Activated CD4-positive, alpha-beta T cell treated with anti-CD3 and anti-CD28 coated beads, Interleukin-2, amount 50 U/mL, for 16 hours (primary cell): ENCODE data around the gene DCLK1.

ENCODE experiments used
- DNase-seq: peaks from one replicate; pipeline ENCODE4 v3.0.0-alpha.2; 2020

DCLK1 gene

GRCh38 chr13:35930665-35931631 is 200.2 kb downstream of the DCLK1 start:
- no peak for DNase-seq

DNA sequence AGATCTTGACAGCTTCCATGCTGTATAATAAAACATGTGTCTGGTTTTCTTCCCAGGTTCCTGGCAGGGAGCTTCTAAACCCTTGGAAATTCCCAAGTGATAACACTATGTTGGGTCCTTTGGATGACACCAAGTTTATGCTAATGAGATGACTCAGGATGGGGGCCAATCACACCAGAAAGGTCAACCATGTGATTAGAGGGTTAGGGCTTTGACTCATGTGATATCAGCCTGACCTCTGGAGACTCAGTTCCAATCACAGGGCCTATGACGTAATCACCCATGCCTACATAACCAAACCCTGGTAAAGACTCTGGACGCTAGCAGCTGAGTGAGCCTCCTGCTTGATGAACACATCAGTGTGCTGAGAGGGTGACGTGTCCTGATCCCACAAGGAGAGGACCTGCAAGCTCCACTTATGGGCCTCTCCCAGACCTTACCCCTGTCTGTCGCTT is 203.6 kb downstream of the DCLK1 start:
- no peak for DNase-seq

GRCh38 chr13:35926859-35927530 is 204.2 kb downstream of the DCLK1 start:
- no peak for DNase-seq

DNA sequence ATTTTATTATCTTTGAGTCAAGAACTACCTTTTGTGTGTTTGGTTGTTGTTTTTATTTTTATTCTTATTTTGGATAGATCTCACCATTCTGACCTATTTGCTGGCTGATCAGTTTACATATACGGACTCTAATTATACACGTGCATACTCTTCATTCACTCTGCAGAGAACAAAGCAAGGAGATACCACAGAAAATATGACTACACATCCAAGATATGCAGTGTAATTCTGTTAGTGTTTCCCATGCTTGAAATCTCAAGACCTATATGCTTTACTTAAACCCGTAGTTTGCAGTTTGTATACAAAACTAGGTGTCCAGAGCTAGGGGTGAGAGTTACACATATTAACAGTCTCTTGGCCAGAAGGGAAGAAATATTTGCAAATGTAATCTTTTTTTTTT is 205.5 kb downstream of the DCLK1 start:
- no peak for DNase-seq

DNA sequence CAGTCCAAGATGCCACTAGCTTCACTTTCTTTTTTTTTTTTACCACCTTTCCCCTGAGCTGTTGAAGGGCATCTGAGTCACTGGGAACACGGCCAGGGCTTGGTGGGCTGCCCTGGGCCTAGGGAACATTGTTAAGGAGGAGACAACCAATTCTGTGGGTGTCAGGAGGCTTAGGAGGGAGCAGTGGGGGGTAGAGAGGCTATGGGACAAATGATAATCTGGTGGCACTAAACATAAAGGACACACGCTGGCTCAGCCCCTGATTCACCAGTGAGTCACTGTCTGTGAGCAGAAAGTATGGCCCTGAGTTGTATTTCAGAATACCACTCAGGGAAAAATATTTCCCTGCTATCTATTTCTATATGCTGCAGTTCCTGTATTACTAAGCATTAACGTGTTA is 207.8 kb downstream of the DCLK1 start:
- DNase-seq: no peak

- no peak for DNase-seq
These were observed 210.4 kb downstream of the DCLK1 start for GRCh38 chr13:35920816-35921215.

GRCh38 chr13:35917942-35918645 is 213.1 kb downstream of the DCLK1 start:
- DNase-seq: no peak

GRCh38 chr13:35917252-35917941 is 213.8 kb downstream of the DCLK1 start:
- DNase-seq: no peak

GRCh38 chr13:35916146-35916545 is 215.0 kb downstream of the DCLK1 start:
- no peak for DNase-seq

GRCh38 chr13:35914662-35915061 is 216.5 kb downstream of the DCLK1 start:
- no peak for DNase-seq

GRCh38 chr13:35912841-35913240 is 218.3 kb downstream of the DCLK1 start:
- no peak for DNase-seq

DNA sequence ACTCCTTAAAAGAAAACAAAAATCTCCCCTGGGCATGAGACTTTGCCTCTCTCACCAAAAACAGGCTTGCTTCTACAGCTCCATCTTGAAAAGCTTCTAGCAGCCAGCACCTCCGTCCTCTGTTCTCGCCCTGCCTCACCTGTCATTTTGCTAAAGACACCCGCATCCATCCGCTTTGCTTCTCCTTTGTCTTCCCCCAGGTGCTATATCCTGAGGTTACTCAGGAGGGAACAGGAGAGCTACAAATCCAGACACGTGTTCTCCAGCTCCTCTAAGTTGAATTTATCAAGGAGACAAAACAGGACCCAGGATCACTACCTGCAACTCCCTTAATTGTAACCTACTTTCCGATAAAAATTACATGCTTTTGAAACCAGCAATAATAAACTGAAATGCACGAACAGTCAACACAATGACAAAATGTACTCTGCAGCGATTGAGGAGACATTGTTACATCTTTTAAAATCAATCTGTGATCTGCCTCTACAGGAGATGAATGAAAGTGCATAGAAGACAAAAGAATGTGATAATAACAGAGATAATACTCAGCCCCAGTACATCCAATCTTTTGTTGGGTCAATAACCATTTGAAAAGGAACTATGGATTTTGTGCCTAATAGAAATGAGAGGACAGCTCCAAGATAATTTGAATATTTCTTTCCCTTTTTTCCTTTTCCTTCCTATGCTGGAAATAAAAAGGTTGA is 221.2 kb downstream of the DCLK1 start:
- no peak for DNase-seq

DNA sequence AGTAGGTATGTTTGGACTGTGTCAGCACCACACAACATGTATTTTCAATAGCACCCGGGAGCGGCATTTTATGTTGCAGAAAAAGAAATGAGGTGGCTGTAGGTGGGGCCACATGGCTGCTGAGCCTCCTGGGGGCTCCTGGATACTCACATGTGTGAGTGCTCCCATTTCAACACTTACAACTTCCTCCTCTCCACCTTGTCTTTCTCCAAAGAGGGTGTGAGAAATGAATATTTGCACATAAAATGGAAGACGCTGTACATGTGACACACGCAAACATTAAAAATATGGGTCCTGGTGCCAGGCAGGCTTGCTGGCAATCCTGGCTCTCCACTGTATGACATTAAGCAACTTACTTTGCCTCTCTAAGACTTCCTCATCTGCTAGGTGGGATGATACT is 222.1 kb downstream of the DCLK1 start:
- no peak for DNase-seq

DNA sequence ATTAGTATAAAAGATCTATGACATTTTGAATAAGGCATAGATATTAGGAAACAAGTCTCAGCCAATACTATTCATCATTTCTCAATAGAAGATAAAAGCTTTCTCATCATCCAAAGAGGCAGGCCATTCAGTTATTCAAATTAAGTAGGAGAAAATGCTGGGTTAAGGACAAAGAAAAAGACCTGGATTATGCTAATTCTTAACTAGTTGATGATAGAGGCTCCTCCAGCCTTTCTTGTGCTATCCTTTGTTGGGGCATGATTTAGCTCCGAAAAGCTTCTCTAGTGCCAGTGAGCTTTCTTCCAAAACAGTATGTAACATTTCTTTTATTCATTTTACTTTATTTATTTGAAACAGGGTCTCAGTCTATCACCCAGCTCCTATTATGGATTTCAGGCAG is 223.0 kb downstream of the DCLK1 start:
- no peak for DNase-seq

DNA sequence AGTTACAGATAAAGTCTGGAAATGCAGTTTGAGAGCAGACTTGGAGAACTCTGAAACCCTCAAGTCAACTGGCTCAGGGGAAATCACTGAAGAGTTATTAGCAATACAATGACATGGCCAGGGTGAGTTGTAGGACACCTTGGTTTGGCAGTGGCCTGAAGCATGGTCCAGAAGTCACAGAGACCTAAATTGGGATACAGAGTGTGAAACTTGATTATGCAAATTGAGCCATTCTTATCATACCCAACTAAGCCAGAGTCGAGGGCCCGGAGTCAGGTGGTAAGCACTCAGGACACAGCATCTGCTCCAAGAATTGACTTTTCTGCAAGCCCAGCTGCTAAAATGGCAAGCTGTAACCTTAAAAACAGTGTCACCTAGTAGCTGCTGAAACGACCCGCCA is 224.5 kb downstream of the DCLK1 start:
- no peak for DNase-seq

GRCh38 chr13:35903075-35903474 is 228.1 kb downstream of the DCLK1 start:
- no peak for DNase-seq

DNA sequence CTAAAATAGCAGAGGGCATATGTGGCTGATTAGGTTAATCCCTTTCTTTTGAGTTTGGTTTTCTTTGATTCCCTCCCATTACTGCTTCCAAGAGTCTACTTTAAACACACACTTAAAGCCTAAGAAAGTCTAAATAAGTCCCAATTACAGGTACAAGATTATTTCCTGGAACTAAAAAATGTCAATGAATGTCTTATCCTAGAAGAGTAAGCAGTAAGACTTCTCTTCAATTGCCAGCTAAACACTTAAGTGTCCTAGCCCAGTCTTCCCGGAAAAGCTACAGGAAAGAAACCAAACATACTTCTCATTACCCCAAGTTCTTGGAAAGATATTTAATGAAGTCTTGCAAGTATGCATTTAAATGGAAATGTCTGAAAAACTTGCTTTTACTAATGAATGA is 233.1 kb downstream of the DCLK1 start:
- DNase-seq: no peak

- DNase-seq: no peak
These were observed 236.5 kb downstream of the DCLK1 start for GRCh38 chr13:35894636-35895035.

DNA sequence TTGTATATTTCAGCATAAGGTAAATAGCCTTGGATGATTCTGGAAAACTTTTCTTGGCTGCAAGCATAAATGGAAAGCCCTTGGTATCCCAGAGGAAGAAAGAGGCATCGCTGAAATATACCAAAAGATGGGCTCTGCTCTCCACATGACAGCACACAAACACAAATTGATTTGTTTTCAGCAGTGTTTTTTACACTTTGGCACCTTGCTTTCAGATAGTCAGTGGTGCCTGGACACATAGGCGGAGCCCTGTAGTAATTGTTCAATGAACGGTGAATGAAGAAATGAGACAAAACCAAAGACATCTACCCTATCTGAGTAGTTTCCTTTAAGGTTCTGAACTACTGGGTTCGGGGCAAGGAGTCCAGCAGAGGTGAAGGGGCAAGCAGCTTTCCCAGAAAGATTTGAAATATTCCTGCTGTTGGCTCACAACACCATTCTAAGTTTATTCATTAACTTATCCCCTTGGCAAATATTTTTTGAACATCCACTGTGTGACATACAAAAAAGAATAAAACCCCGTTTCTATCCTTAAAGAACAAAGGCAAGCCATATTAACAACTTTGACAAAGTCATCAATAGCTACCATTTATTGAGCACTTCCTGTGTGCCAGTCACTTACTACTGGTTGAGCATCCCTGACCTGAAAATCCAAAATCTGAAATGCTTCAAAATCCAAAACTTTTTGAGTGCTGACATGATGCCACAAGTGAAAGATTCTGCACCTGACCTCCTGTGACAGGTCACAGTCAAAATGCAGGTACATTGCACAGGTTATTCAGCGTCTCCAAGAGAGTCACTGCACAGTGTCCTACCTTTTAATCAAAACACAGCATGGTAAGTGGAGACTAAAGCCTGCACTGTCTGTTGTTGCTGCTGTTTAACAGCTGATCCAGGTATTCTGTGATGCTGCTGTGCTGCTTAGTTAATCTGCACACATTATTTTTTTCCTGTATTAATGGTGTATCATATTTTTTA is 238.1 kb downstream of the DCLK1 start:
- no peak for DNase-seq

DNA sequence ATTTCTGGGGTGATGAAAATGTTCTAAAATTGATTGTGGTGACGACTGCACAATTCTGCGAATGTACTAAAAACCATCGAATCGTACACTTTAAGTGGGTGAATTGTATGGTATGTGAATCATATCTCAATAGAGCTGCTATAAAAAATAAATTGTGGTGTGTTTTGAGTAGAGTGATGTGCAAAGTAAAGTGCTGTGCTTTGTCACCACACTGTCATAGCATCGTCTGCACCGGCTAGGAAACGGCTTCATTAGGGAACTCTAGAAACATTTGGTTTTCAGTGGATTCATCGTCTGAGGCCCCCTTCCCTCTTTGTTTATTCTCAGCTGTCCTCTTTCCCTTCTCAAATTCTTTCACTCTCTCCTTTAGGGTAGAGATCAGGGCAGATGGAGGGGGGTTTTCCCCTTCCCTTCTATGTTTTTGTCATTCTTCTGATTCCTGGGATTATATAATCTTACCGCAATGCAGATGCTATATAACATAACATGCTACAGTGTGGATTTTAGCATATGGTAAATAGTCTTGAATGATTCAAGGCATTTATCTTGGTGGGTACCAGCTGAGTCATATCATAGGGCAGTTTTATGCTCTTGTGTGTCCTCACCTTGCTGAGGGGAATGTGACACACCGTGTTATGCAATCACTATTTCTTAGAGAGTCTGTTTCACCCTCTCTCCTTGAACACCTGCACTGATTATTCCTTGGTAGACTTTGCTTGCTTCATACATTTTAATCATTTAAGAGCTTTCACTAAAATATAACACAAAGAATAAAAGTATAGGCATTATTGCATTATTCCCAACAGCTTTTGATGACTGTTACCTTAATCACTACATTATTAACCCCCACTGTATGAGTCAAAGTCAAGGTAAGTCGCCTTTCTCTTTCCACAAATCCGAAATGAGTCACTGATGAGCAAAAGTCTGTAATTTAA is 239.4 kb downstream of the DCLK1 start:
- DNase-seq: no peak
